GM18526 (cell line): ENCODE results near the gene NLGN4Y.

Experiments used
- POLR2A ChIP-seq: IDR thresholded peaks from 3 replicates; pipeline ENCODE4 v1.6.1; 2011; ENCODE audit not compliant: insufficient read length; ENCODE audit errors: extremely low read depth

The NLGN4Y gene

GRCh38 chrY:14631676-14632075, 107.3 kb downstream of the NLGN4Y start:
- TF ChIP-seq POLR2A, result no peak

DNA sequence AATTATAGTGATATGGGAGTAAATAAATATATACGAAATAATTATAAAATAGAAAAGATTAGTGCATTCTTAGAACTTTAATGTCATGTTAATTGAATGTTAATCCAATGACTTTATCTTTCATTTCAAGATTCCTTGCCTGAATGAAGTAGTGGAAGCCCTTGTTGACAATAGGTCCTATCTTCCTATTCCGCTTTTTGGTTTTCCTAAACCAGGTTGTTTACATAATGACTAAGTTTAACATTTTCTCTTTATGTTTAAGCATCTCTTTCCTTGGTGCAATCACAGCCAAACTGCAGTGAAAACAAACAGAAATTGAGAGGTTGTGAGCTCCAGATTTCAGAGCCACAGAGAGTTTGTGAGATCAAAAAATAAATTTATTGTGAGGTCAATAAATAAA, 109.4 kb downstream of the NLGN4Y start:
- TF ChIP-seq POLR2A, result no peak

DNA sequence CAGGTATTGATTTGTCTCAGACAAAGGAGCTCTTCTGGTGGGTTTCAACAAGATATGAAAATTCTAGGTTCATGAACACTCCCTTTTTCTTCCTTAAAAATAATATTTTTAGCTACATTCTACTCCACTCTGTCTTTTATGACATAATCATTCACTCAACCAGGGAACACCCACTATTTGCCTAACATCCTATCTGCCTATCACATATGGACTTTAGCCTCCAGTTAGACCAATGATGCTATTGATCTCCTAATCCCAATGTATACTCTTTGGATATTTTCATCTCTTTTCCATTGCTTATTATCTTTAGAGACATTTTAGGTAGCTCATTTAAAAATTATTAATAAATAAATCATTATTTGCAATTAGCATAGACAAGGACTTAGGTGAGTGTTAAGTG, 110.6 kb downstream of the NLGN4Y start:
- no peak for TF ChIP-seq POLR2A

GRCh38 chrY:14637551-14637950, 113.2 kb downstream of the NLGN4Y start:
- no peak for TF ChIP-seq POLR2A

DNA sequence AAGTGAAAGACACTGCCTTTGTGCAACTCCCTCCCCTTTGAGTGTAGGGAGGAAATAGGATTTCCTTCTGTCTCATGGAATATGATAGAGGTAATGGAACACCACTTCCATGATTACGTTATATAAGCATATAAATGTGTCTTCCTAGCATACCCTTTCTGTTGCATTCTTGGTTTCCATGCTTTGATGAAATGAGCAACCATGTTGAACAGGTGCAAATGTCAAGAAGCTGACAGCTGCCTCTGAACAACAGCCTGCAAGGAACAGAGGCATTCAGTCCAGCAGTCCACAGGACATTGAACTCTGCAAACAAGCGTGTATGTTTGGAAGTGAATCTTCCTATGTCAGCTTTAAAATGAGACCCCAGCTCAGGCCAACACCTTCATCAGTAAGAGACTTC, 117.5 kb downstream of the NLGN4Y start:
- no peak for TF ChIP-seq POLR2A

DNA sequence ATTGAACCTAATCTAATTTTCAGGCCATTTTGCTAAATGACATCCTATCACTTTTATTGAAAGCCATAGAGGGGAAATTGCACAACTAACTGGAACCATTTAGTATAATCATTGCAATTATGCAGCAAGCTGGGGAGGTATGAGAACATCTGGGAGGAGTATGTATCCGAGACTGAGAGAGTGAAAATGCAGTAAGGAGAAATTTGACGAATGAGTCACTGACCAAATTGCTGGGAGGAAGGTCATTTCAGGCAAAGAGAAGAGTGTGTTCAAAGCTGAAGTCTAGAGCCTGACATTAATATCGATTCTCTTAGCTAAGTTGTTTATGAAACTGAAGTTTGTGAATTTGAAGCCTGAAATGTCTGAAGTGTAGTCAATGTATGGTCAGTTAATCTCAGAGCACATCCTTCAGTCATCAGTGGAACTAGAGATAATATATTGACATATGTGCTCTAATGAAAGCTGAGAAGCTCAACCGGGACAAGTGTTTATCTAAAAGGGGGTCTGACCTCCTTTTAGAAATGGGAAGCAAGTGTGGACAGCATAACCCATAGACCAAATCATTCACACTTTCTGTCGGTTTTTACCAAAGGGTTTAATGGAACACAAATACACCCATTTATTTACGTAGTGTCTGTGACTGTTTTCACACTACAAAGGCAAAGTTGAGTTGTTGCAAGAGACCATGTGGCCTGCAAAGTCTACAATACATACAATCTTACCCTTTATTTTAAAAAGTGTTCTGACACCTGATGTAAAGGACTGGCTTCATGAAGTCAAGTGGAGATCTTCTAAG, 120.0 kb downstream of the NLGN4Y start:
- no peak for TF ChIP-seq POLR2A

DNA sequence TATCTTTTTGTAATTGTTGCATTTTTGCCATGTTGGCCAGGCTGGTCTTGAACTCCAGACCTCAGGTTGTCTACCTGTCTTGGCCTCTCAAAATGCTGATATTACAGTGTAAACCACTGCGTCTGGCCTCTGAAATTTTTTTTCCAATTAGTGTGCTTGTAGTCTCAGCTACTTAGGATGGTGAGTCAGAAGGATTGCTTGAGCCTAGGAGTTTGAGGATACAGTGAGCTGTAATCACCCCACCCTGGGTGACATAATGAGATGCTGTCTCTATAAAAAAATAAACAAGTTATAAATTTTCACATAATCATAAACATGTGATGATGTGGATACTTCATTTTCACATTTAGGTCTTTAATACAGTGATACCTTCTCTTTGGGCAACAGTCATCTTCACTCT, 154.9 kb downstream of the NLGN4Y start:
- TF ChIP-seq POLR2A, result no peak

- no peak for TF ChIP-seq POLR2A
These were observed 170.2 kb downstream of the NLGN4Y start for GRCh38 chrY:14694543-14694942.

DNA sequence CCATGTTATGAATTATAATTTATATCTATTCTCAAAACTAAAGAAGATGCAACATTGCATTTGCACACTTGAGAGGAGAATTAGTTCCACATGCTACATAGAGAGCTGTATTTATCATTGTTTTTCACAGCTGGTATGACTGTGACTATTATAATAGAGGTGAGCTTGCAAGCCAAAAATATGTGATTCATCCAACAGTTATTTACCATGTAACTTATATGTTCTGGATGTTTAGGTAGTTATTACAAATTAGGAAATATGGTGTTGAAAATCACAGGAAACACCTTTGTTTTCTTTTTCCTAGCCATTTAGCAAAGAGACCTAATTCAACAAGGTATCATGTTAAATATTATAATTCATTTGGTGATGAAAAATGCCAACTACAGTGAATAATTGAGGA, 183.8 kb downstream of the NLGN4Y start:
- TF ChIP-seq POLR2A, result no peak

GRCh38 chrY:14741596-14741995, 217.3 kb downstream of the NLGN4Y start:
- TF ChIP-seq POLR2A, result no peak

GRCh38 chrY:14748329-14748728, 224.0 kb downstream of the NLGN4Y start:
- TF ChIP-seq POLR2A, result no peak

DNA sequence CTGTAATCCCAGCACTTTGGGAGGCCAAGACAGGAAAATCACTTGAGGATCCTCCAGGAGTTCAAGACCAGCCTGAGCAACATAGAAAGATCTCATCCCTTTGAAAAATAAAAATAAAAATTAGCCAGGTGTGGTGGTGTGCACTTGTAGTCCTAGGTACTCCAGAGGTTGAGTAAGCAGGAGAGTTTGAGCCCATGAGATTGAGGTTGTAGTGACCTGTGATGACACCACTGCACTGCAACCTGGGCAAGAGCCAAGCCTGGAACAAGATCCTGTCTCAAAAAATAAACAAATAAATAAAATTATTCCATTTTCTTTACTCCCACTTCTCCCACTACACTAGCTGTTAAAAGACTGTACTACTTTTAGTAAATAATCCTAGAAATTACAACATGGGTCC, 231.2 kb downstream of the NLGN4Y start:
- TF ChIP-seq POLR2A, result no peak

DNA sequence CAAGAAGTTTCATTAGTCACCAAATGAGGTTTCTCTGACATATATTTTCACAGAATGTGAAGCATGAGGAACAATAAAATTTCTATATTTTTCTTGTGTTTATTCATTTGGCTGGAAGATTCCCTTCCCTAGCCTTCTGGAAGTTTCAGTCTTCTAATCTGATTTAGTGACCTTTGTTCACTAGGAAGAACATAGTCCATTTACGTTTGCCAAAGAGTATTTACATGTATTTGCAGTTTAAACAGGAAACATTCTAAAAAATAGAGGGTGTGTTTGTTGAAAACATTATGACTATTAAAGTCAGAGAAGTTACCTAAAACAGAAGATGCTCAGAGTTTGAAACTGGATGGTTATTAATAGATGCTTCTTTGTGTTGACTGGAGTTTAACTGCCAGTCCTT, 238.6 kb downstream of the NLGN4Y start:
- TF ChIP-seq POLR2A, result no peak

GRCh38 chrY:14763600-14763999, 239.3 kb downstream of the NLGN4Y start:
- no peak for TF ChIP-seq POLR2A

DNA sequence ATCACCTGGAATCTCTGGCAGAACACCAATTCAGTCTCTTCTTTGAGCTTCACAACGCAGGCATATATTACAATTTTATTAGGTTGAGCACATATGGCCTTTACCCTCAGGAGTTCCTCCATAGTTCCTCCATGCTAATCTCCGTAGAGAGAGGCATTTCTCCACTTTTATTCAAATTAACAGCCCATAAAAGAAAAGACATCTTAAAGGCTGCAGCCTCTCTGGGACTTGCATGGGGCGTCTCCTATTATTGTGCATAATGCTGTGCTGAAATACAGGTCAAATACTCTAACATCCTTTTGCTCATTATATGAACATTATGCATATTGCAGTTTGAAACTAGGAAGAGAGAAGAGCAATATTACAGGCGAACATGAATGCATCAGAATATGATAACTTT, 253.9 kb downstream of the NLGN4Y start:
- TF ChIP-seq POLR2A, result no peak

- TF ChIP-seq POLR2A, result no peak
These were observed 268.8 kb downstream of the NLGN4Y start for GRCh38 chrY:14793104-14793503.

- TF ChIP-seq POLR2A, result no peak
These were observed 269.3 kb downstream of the NLGN4Y start for GRCh38 chrY:14793674-14794073.
